NCI-H1930 (cell line): Measurements from ENCODE around the gene RABL6.
"Not testable (repeated sequence)": the region's sequence is repeated elsewhere in the genome, so short reads cannot be mapped to it uniquely, and the experiment has no call there.

ENCODE experiments used
- DNase-seq, 2 experiments: peaks; one replicate each; lab custom pipeline; 2025; lab: John Stamatoyannopoulos, UW

Gene RABL6

GRCh38 chr9:136835932-136836904 is 28.5 kb downstream of the RABL6 start:
- no peak for DNase-seq

- no peak for DNase-seq
Measured at GRCh38 chr9:136837146-136837855, 29.6 kb downstream of the RABL6 start.

GRCh38 chr9:136837856-136838277 is 30.1 kb downstream of the RABL6 start:
- not testable (repeated sequence) for DNase-seq

- no peak for DNase-seq
Measured at GRCh38 chr9:136838314-136839228, 30.8 kb downstream of the RABL6 start.

- DNase-seq = no peak
Measured at GRCh38 chr9:136839229-136840139, 31.7 kb downstream of the RABL6 start.

- no peak for DNase-seq
Measured at GRCh38 chr9:136840140-136840876, 32.6 kb downstream of the RABL6 start.

- DNase-seq = no peak
Measured at GRCh38 chr9:136840877-136841645, 33.3 kb downstream of the RABL6 start.

- not testable (repeated sequence) for DNase-seq
Measured at GRCh38 chr9:136841646-136842379, 34.1 kb downstream of the RABL6 start.

GRCh38 chr9:136842380-136842948 is 34.7 kb downstream of the RABL6 start, which contains the start of gene AJM1:
Gene AJM1 (plus strand): TSS chr9:136842478. CDS start chr9:136844415, 1,937 bp downstream.
- DNase-seq = peak; percentile 63 to 66

- DNase-seq = not testable (repeated sequence)
Measured at GRCh38 chr9:136843159-136843800, 35.5 kb downstream of the RABL6 start.

GRCh38 chr9:136843801-136844740 is 36.3 kb downstream of the RABL6 start:
- DNase-seq = not testable (repeated sequence)

GRCh38 chr9:136844761-136845464 is 37.2 kb downstream of the RABL6 start:
- DNase-seq = no peak

GRCh38 chr9:136845465-136846260 is 37.9 kb downstream of the RABL6 start:
- DNase-seq = no peak

- no peak for DNase-seq
Measured at GRCh38 chr9:136846376-136847087, 38.8 kb downstream of the RABL6 start.
